Endodermal cell (in vitro differentiated cells): ENCODE measurements around the gene CFLAR. TPM values are rescaled to one million over a fixed set of nuclear protein-coding genes. Genes with fewer than 3 reads are reported as not detected.

ENCODE experiments used
- DNase-seq: peaks from one replicate; pipeline ENCODE4 v3.0.0-alpha.2; 2017
- H3K27ac ChIP-seq: 2 replicates; pipeline ENCODE4 v1.5.1; 2013; ENCODE audit warnings: mild to moderate bottlenecking, low read depth, low read length, moderate library complexity
- H3K27me3 ChIP-seq: 2 replicates; pipeline ENCODE4 v1.6.1; 2013; ENCODE audit warnings: mild to moderate bottlenecking, low read length, moderate library complexity; ENCODE audit not compliant: insufficient read depth, control insufficient read depth, poor library complexity, severe bottlenecking
- H3K36me3 ChIP-seq: 2 replicates; pipeline ENCODE4 v1.7.0; 2013; ENCODE audit warnings: mild to moderate bottlenecking, low read length, moderate library complexity; ENCODE audit not compliant: control insufficient read depth, insufficient read depth
- H3K4me1 ChIP-seq: one replicate; pipeline ENCODE4 v1.7.0; 2013; ENCODE audit warnings: low read length; ENCODE audit not compliant: control insufficient read depth, insufficient read depth
- H3K4me3 ChIP-seq: 2 replicates; pipeline ENCODE4 v1.5.1; 2013; ENCODE audit warnings: mild to moderate bottlenecking, low read length, moderate library complexity
- H3K9ac ChIP-seq: 2 replicates; pipeline ENCODE4 v1.6.1; 2013; ENCODE audit warnings: mild to moderate bottlenecking, low read length, moderate library complexity; ENCODE audit not compliant: poor library complexity, severe bottlenecking; ENCODE audit errors: extremely low read depth
- H3K9me3 ChIP-seq: 2 replicates; pipeline ENCODE4 v1.6.1; 2013; ENCODE audit warnings: mild to moderate bottlenecking, low read length, moderate library complexity; ENCODE audit not compliant: control insufficient read depth
- H3K27ac Mint-ChIP-seq: 2 replicates; pipeline ENCODE4 v1.8.0; 2020; ENCODE audit warnings: mixed read lengths
- H3K27me3 Mint-ChIP-seq: 2 replicates; pipeline ENCODE4 v1.8.0; 2021; ENCODE audit warnings: mild to moderate bottlenecking, mixed read lengths; ENCODE audit not compliant: insufficient read depth
- H3K36me3 Mint-ChIP-seq: 2 replicates; pipeline ENCODE4 v1.8.0; 2020; ENCODE audit warnings: low read depth, mixed read lengths
- H3K4me1 Mint-ChIP-seq: 2 replicates; pipeline ENCODE4 v1.8.0; 2020; ENCODE audit warnings: mixed read lengths
- H3K4me3 Mint-ChIP-seq: 2 replicates; pipeline ENCODE4 v1.8.0; 2020; ENCODE audit warnings: mild to moderate bottlenecking, moderate library complexity, mixed read lengths
- H3K9me3 Mint-ChIP-seq: 2 replicates; pipeline ENCODE4 v1.8.0; 2020; ENCODE audit warnings: mild to moderate bottlenecking, mixed read lengths
- WGBS, 2 experiments: methylation state at CpG; one replicate each; pipeline versions ENCODE4 v1.1.5 to v1.1.7; 2013; ENCODE audit warnings: missing lambda C conversion rate in 2 of 2, mixed read lengths in 1 of 2; ENCODE audit not compliant: insufficient coverage in 1 of 2, insufficient read length in 1 of 2; 5-methylcytosine and 5-hydroxymethylcytosine counted together
- total RNA-seq, 2 donors: library from RNA; stranded (reverse); fragmentation: NEBNext Ultra II Directional in 1 of 2; extraction: Animal tissue kit (Norgen Biotek cat#: 25700) in 1 of 2; gene quantifications; 2 replicates in 1 of 2; 3 replicates in 1 of 2; pipeline ENCODE4 v1.2.1, GENCODE V29; 2021
- TF ChIP-seq, protein P1 (sequence below): fragments of 200-600 bp; sonication (generic); conservative IDR thresholded peaks from 2 replicates; pipeline ENCODE4 v1.5.0; 2021; ENCODE audit warnings: antibody characterized with exemption, mild to moderate bottlenecking

The CFLAR gene
- total RNA-seq, 2 donors from 2014 or later = 168 to 197 TPM

DNA sequence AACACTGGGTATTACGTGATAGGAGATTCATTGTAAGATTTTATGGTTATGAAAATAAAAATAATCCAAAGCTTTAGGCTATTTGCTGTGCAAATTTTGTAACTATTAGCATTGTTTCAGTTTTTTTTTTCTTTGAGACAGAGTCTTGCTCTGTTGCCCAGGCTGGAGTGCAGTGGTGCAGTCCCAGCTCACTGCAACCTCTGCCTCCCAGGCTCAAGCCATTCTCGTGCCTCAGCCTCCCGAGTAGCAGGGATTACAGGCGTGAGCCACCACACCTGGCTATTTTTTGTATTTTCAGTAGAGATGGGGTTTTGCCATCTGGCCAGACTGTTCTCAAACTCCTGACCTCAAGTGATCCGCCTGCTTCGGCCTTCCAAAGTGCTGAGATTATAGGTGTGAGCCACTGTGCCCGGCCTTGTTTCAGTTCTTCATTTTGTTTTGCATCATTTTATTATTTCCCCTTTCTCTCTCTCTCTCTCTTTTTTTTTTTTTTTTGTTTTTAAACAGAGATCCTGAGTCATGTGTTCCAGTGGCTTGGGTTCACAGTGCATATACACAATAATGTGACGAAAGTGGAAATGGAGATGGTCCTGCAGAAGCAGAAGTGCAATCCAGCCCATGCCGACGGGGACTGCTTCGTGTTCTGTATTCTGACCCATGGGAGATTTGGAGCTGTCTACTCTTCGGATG, 92.7 kb downstream of the CFLAR start:
- no peaks in the 10 kb centered on the region for H3K27me3 ChIP-seq
- no peaks in the 10 kb centered on the region for H3K9me3 ChIP-seq
- WGBS, 2 experiments = 89 to 95% methylated on average over 10 to 12 of the region's 12 CpGs
- H3K27ac ChIP-seq = no peak overlapping the region
- Mint-ChIP-seq H3K4me1 (no peaks in the 10 kb centered on the region), H3K4me3 (no peak overlapping the region), H3K27me3 (no peaks in the 10 kb centered on the region), H3K36me3 (peaks cover 6% of the 10 kb centered on the region), H3K27ac (no peak overlapping the region), H3K9me3 (no peaks in the 10 kb centered on the region)
- no peaks in the 10 kb centered on the region for H3K4me1 ChIP-seq
- H3K9ac ChIP-seq = no peak overlapping the region
- H3K36me3 ChIP-seq = no peaks in the 10 kb centered on the region
- DNase-seq = no peak
- TF ChIP-seq, protein P1, sequence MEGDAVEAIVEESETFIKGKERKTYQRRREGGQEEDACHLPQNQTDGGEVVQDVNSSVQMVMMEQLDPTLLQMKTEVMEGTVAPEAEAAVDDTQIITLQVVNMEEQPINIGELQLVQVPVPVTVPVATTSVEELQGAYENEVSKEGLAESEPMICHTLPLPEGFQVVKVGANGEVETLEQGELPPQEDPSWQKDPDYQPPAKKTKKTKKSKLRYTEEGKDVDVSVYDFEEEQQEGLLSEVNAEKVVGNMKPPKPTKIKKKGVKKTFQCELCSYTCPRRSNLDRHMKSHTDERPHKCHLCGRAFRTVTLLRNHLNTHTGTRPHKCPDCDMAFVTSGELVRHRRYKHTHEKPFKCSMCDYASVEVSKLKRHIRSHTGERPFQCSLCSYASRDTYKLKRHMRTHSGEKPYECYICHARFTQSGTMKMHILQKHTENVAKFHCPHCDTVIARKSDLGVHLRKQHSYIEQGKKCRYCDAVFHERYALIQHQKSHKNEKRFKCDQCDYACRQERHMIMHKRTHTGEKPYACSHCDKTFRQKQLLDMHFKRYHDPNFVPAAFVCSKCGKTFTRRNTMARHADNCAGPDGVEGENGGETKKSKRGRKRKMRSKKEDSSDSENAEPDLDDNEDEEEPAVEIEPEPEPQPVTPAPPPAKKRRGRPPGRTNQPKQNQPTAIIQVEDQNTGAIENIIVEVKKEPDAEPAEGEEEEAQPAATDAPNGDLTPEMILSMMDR = no peak
- H3K4me3 ChIP-seq = no peak overlapping the region

DNA sequence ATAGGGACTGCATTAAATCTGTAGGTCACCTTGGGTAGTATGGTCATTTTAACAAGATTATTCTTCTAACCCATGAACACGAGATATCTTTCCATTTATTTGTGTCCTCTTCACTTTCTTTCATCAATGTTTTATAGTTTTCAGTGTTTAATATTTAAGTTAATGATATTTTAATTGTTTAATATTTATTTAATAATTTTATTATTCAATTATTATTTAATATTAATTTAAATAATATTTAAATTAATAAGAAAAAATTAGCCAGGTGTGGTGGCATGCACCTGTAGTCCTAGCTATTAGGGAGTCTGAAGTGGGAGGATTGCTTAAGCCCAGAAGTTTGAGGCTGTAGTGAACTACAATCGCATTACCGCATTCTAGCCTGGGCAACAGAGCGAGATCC, 100.0 kb downstream of the CFLAR start:
- no peak overlapping the region for H3K9ac ChIP-seq
- no peaks in the 10 kb centered on the region for H3K27me3 ChIP-seq
- TF ChIP-seq, protein P1 = no peak
- Mint-ChIP-seq H3K27ac (no peak overlapping the region), H3K4me3 (no peak overlapping the region), H3K9me3 (peaks cover 5% of the 10 kb centered on the region), H3K4me1 (peaks cover 17% of the 10 kb centered on the region), H3K27me3 (no peaks in the 10 kb centered on the region), H3K36me3 (peaks cover 9% of the 10 kb centered on the region)
- no peaks in the 10 kb centered on the region for H3K4me1 ChIP-seq
- no peaks in the 10 kb centered on the region for H3K36me3 ChIP-seq
- 98 to 100% methylated on average over 3 to 4 of the region's 4 CpGs for WGBS, 2 experiments
- H3K27ac ChIP-seq = no peak overlapping the region
- H3K4me3 ChIP-seq = no peak overlapping the region
- no peak for DNase-seq
- no peaks in the 10 kb centered on the region for H3K9me3 ChIP-seq

DNA sequence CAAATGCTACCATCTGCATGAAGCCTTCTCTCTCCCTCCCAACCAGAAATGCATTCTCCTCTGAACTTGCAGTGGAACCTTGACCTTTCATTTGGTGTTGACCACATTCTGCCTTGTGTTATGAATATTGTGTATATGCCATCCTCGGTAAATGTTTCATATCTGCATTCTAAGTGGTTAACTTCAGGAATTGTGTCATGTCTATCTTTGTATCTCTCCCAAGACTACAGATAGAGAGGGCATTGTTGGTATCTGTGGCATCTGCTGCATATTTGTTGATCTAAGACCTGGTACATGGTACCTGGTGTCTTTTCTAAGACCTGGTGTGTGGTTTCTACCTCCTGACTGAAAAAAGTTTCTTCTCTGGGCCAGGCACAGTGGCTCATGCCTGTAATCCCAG, 101.0 kb downstream of the CFLAR start:
- DNase-seq = no peak
- no peaks in the 10 kb centered on the region for H3K27me3 ChIP-seq
- WGBS, 2 experiments = 96 to 100% methylated on average over 1 of the region's 1 CpG
- Mint-ChIP-seq H3K4me3 (no peak overlapping the region), H3K27me3 (no peaks in the 10 kb centered on the region), H3K4me1 (peaks cover 22% of the 10 kb centered on the region), H3K36me3 (peaks cover 9% of the 10 kb centered on the region), H3K27ac (no peak overlapping the region), H3K9me3 (peaks cover 12% of the 10 kb centered on the region)
- H3K4me3 ChIP-seq = no peak overlapping the region
- TF ChIP-seq, protein P1 = no peak
- no peak overlapping the region for H3K27ac ChIP-seq
- no peaks in the 10 kb centered on the region for H3K9me3 ChIP-seq
- no peaks in the 10 kb centered on the region for H3K36me3 ChIP-seq
- H3K9ac ChIP-seq = no peak overlapping the region
- no peaks in the 10 kb centered on the region for H3K4me1 ChIP-seq
